ENCODE results near the gene HIVEP3.
A peak's percentile ranks its signal among the peaks of the same experiment; 100 is the strongest.

- peak in 1 of 4 donors; percentile 10 for TF ChIP-seq POLR2A (IDR thresholded peaks at IDR 0.05)
- TF ChIP-seq CTCF (IDR thresholded peaks at IDR 0.05): no peak
Measured at GRCh38 chr1:41626616-41627375, 291.9 kb downstream of the HIVEP3 start.

All from esophagus squamous epithelium (tissue), 4 donors.